Measurements from ENCODE around the gene PRCC. TPM values are rescaled to one million over a fixed set of nuclear protein-coding genes. Genes with fewer than 3 reads are reported as not detected.

Gene PRCC
- total and polyA plus RNA-seq, 8 donors = 24.0 to 93.0 (median 41.0) TPM

- TF ChIP-seq CTCF (IDR thresholded peaks at IDR 0.05) (peak in 5 of 7 experiments; percentile 41 to 67 (median 59)), POLR2A (IDR thresholded peaks at IDR 0.05) (no peak), POLR2AphosphoS5 (IDR thresholded peaks at IDR 0.05) (peak in 1 of 3 donors; percentile 49)
- H3K27ac ChIP-seq = peak overlapping the region in 4 of 5 donors; percentile 54 to 83 (median 78)
Observed at GRCh38 chr1:156813750-156814570, 46.6 kb downstream of the PRCC start.

GRCh38 chr1:156814571-156815260 lies 47.4 kb downstream of the PRCC start:
- Histone ChIP-seq H3K27ac (peak overlapping the region in 4 of 5 donors; percentile 54 to 83 (median 78)), H3K4me3 (peak overlapping the region; percentile 42 to 53 (median 46)), H3K36me3 (no peaks in the 10 kb centered on the region), H3K4me1 (peaks cover 15 to 31% (median 21%) of the 10 kb centered on the region in 4 donors), H3K27me3 (peaks cover 0 to 17% (median 0%) of the 10 kb centered on the region in 3 donors), H3K9me3 (no peaks in the 10 kb centered on the region)
- intact Hi-C loops (cut with DNase I; ENCODE audit: low total_unique reads) = no loop called here
- 71 to 83% (median 81%) methylated on average over 5 to 7 of the region's 7 CpGs for WGBS, 5 donors
- TF ChIP-seq EP300 (IDR thresholded peaks at IDR 0.05) (no peak), POLR2A (IDR thresholded peaks at IDR 0.05) (no peak), CTCF (IDR thresholded peaks at IDR 0.05) (no peak), POLR2AphosphoS5 (IDR thresholded peaks at IDR 0.05) (no peak)
- no peak for DNase-seq

More at GRCh38 chr1:156813750-156814570, 46.6 kb downstream of the PRCC start:
- Histone ChIP-seq H3K36me3 (no peaks in the 10 kb centered on the region), H3K4me1 (peaks cover 15 to 31% (median 21%) of the 10 kb centered on the region in 4 donors), H3K4me3 (peak overlapping the region; percentile 42 to 53 (median 46)), H3K9me3 (no peaks in the 10 kb centered on the region), H3K27me3 (peaks cover 0 to 17% (median 0%) of the 10 kb centered on the region in 3 donors)
- 8 to 23% (median 10%) methylated on average over 26 to 60 of the region's 60 CpGs for WGBS, 5 donors
- DNase-seq = peak; percentile 72 to 91
- intact Hi-C loops (cut with DNase I; ENCODE audit: low total_unique reads) = no loop called here

DNA sequence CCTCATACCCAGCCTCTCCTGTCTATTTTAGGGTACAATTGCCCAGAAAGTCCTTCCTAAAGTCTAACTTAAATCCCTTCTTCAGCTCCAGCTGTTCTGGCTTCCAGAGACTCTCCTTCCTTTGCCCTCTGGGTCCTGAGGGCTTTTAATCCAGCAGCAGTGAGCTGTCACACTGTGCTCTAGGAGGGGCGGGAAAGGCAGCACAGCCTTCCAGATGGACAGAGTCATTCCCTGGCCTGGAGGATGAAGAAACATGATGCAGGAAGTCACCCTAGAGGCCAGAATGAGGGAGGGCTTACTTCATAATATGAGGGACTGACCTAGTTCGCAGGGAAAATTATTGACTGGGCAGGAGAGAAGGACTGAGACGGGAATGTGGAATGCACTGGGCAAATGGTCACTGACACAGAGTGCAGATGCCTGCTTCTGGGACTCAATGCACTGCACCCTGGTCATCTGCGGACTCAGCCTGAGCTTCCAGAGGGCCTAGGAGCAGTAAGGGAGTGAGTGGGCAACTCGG lies 48.0 kb downstream of the PRCC start:
- TF ChIP-seq POLR2AphosphoS5 (IDR thresholded peaks at IDR 0.05) (peak in 2 of 3 donors; percentile 6 to 31), EP300 (IDR thresholded peaks at IDR 0.05) (no peak)
- WGBS, 5 donors = 54 to 75% (median 62%) methylated on average over 5 of the region's 5 CpGs
- Histone ChIP-seq H3K4me3 (peak overlapping the region in 2 of 4 donors; percentile 32 to 42), H3K36me3 (no peaks in the 10 kb centered on the region), H3K27ac (peak overlapping the region in 4 of 5 donors; percentile 63 to 83 (median 78)), H3K4me1 (peaks cover 15 to 31% (median 21%) of the 10 kb centered on the region in 4 donors), H3K9me3 (no peaks in the 10 kb centered on the region), H3K27me3 (peaks cover 0 to 17% (median 0%) of the 10 kb centered on the region in 3 donors)
- peak in 1 of 2 donors; percentile 85 for DNase-seq
- intact Hi-C loops (cut with DNase I; ENCODE audit: low total_unique reads) = no loop called here

GRCh38 chr1:156815961-156816422 lies 48.7 kb downstream of the PRCC start:
- intact Hi-C loops (cut with DNase I; ENCODE audit: low total_unique reads) = no loop called here
- DNase-seq = peak in 1 of 2 donors; percentile 22
- WGBS, 5 donors = 58 to 80% (median 73%) methylated on average over 7 to 10 of the region's 10 CpGs
- Histone ChIP-seq H3K27me3 (peaks cover 0 to 17% (median 0%) of the 10 kb centered on the region in 3 donors), H3K4me3 (peak overlapping the region in 3 of 4 donors; percentile 13 to 42 (median 32)), H3K4me1 (peaks cover 15 to 31% (median 21%) of the 10 kb centered on the region in 4 donors), H3K9me3 (no peaks in the 10 kb centered on the region), H3K27ac (peak overlapping the region; percentile 60 to 83 (median 76)), H3K36me3 (no peaks in the 10 kb centered on the region)
- TF ChIP-seq POLR2AphosphoS5 (IDR thresholded peaks at IDR 0.05) = no peak
- TF ChIP-seq POLR2A (IDR thresholded peaks at IDR 0.05) = no peak
- TF ChIP-seq EP300 (IDR thresholded peaks at IDR 0.05) = no peak
- TF ChIP-seq CTCF (IDR thresholded peaks at IDR 0.05) = no peak
